NCI-H1930 (cell line): ENCODE results near the gene STX1B.
A peak's percentile ranks its signal among the peaks of the same experiment; 100 is the strongest.
"Not testable (repeated sequence)": the region's sequence is repeated elsewhere in the genome, so short reads cannot be mapped to it uniquely, and the experiment has no call there.

Experiments used
- DNase-seq, 2 experiments: peaks; one replicate each; lab custom pipeline; 2025; lab: John Stamatoyannopoulos, UW

The STX1B gene

GRCh38 chr16:31010585-31011325, at the start of gene STX1B:
Gene STX1B, minus strand, starts transcription at chr16:31010638. Its CDS starts 242 bp downstream, at chr16:31010396.
- peak; percentile 53 to 67 for DNase-seq

GRCh38 chr16:31055613-31056012, 45.2 kb upstream of the STX1B start:
- no peak for DNase-seq

DNA sequence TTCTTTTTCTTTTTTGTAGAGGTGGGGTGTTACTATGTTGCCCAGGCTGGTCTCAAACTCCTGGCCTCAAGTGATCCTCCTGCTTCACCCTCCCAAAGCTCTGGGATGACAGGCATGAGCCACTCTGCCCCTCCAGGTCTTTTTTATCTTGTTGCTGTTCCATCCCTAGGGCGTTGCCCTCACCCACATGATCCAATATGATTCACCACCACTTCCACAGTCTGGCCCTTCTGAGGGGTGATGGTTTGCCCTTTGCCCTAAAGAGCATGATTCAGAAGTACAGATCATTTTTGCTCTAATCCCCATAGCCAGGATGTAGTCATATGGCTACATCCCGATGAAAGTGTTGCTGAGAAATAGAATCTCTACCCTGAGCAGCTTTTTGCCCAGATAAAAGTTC, 41.7 kb upstream of the STX1B start:
- no peak for DNase-seq

DNA sequence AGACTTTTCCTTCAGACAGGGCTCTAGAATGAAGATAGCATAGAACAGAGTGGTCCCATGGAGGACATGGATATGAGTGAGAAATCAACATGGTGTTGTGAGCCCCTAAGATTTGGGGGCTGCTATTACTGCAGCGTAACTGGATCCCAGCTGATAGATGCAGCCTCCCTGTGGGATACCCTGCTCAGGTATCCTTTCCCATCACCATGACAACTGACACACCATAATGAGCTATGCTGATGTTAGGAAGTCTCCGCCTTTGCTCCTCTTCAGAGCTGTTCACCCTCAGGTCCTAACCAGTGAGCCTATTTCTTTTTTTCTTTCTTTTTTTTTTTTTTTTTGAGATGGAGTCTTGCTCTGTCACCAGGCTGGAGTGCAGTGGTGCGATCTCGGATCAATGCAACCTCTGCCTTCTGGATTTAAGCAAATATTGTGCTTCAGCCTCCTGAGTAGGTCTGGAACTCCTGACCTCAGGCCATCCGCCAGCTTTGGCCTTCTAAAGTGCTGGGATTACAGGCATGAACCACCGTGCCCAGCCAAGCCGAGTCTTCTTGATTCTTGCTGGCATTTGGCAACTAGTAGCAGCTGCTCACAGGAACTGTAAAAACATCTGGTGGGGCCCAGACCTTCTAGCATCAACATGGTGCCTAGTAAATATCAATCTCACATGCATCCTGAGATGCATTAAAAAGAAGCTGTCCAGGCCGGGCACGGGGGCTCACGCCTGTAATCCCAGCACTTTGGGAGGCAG, 40.0 kb upstream of the STX1B start:
- DNase-seq, result no peak

DNA sequence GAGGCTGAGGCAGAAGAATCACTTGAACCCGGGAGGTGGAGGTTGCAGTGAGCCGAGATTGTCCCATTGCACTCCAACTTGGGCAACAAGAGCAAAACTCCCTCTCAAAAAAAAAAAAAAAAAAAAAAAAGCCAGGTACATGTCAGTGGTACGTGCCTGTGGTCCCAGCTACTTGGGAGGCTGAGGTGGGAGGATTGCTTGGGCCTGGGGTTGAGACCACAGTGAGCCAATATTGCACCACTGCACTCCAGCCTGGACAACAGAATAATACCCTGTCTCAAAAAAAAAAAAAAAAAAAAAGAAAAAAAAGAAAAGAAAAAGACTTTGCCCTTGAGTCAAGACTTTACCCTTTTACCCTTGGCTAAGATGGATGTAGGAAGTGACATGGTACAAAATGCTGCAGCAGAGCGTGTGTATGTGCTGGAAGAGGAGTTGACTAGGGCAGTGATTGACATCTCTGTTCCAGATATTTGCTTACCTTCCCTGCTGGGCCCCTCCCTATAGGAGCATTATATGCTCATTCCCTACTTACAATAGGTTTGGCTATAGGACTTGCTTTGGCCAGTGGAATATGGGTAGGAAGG, 33.6 kb upstream of the STX1B start:
- no peak for DNase-seq

DNA sequence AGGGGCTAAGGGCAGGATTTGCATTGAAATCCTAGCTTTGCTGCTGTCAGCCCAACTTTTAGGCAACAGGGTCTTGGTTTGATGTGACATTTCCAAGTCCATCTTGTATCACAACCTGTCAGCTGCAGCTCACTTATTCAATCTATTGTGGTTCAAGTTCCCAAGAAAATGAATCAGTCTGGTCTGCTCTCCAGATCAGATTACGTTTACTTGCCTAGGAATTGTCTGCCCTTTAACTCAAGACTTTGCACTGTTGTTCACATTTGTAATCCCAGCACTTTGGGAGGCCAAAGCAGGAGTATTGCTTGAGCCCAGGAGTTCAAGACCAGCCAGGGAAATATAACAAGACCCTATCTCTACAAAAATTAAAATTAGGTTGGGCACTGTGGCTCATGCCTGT, 32.9 kb upstream of the STX1B start:
- DNase-seq, result no peak

DNA sequence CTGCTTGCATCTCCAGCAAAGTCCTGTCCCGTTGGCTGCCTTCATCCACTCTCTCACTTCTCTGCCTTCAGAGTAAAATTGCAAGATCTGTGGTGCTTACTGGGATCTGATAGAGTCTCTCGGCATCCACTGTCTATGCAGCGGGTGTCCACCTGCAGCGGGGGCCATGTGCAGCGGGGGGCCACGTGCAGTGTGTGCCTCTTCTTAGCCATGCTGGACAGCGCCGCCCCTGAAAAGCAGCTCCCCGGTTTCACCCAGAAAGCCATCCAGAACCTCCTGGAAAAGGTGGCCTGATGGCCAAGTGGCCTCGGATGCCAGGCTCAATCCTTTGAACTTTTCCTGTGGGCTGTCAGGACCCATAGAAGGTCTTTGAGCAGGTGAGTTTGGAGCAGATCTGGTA, 32.4 kb upstream of the STX1B start:
- DNase-seq, result no peak

GRCh38 chr16:31038993-31039392, 28.6 kb upstream of the STX1B start:
- DNase-seq, result no peak

DNA sequence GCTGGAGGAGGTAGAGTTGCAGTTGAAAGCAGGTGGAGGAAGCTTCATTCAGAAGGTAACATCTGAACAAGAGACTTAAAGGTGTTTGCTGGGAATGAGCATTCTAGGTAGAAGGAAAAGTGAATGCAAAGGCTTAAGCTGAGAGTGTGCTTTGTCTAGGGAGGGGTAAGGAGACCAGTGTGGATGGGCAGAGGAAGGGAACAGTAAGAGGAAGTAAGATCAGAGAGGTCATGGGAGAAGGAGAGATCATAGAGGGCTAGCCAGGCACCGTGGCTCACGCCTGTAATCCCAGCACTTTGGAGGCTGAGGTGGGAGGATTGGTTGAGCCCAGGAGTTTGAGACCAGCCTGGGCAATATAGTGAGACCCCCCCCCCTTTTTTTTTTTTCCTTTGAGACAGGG, 26.3 kb upstream of the STX1B start:
- no peak for DNase-seq

DNA sequence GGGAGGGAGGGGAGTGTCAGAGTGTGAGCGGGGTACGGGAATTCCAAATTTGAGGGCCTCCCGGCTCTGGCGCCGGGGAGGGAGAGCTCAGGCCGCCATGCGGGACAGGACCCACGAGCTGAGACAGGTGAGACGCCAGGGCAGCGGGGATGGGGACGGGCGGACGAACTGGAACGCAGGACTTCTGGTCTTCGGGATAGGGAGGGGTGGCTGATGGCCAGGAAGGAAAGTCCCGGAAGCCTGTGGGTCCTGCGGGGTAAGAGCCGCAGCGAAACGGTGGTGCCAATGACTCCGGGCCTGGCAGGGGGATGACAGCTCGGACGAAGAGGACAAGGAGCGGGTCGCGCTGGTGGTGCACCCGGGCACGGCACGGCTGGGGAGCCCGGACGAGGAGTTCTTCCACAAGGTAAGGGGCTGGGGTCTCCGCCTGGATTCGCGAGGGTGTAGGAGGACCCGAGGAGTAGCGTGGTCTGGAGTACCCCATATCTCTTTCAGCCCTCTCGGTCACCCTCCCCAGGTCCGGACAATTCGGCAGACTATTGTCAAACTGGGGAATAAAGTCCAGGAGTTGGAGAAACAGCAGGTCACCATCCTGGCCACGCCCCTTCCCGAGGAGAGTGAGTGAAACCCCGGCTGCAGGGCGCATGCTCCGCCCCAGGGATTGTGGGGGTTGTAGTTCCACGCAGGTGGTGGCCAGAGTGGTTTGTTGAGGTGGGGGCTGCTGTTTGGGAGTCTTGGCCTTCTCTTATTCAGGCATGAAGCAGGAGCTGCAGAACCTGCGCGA, 23.5 kb upstream of the STX1B start:
- DNase-seq, result peak; percentile 63 to 86

GRCh38 chr16:31032736-31033708, 22.6 kb upstream of the STX1B start, which contains the start of gene STX4:
Gene STX4, plus strand, starts transcription at chr16:31033558. Its CDS starts 248 bp downstream, at chr16:31033806.
- peak; percentile 95 to 98 for DNase-seq

GRCh38 chr16:31031276-31031675, 20.8 kb upstream of the STX1B start:
- DNase-seq, result no peak

GRCh38 chr16:31029272-31029671, 18.8 kb upstream of the STX1B start:
- no peak for DNase-seq

- DNase-seq, result no peak
These were observed 14.9 kb upstream of the STX1B start for GRCh38 chr16:31025339-31025738.

GRCh38 chr16:31023627-31024226, 13.3 kb upstream of the STX1B start:
- DNase-seq, result no peak

DNA sequence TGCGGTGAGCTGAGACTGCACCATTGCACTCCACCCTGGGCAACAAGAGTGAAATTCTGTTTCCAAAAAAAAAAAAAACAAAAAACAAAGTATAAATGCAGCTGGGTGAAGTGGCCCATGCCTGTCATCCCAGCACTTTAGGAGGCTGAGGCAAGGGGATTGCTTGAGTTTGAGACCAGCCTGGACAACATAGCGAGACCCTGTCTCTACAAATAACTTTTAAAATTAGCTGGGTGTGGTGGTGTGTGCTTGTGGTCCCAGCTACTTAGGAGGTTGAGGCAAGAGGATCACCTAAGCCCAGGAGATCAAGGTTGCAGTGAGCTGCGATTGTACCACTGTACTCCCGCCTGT, 12.8 kb upstream of the STX1B start:
- DNase-seq, result no peak

DNA sequence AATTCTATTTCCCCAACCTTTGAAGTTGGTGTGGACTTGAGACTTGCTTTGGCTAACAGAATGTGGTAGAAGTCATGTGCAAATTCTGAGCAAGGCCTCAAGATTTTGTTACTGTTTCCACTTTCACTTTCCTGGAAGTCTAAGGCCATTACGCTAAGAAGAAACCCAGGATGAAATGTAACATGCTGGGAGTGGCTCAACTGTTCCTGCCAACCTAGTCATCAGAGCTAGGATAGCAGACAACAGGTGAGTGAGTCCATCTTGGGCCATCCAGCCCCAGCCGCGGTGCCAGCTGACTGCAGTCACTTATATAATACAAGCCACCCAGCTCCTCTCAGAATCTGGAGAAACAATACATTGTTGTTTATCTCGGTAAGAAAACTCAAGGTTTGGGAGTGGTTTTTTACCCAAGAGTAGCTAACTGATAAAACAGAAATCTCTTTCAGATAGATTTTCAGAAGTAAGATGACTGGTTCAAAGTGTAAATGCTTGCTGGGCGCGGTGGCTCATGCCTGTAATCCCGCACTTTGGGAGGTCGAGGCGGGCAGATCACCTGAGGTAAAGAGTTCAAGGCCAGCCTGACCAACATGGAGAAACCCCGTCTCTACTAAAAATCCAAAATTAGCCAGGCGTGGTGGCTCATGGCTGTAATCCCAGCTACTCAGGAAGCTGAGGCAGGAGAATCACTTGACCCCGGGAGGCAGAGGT, 12.3 kb upstream of the STX1B start:
- no peak for DNase-seq

- DNase-seq, result no peak
These were observed 10.1 kb upstream of the STX1B start for GRCh38 chr16:31020536-31020935.

- not testable (repeated sequence) for DNase-seq
These were observed 7.3 kb upstream of the STX1B start for GRCh38 chr16:31017756-31018155.

GRCh38 chr16:31016018-31016417, 5.6 kb upstream of the STX1B start:
- no peak for DNase-seq
